H9 (cell line): ENCODE data around the gene IQCN. TPM values are rescaled to one million over a fixed set of nuclear protein-coding genes. Genes with fewer than 3 reads are reported as not detected.

Source experiments
- DNase-seq: peaks from one replicate; pipeline ENCODE4 v3.0.0-alpha.2; 2017
- H2AFZ ChIP-seq: one replicate; pipeline ENCODE4 v1.6.1; 2013; ENCODE audit warnings: mild to moderate bottlenecking, low read length, control low read depth, moderate library complexity
- H2AK5ac ChIP-seq: 2 replicates; pipeline ENCODE4 v1.6.1; 2013; ENCODE audit warnings: low read length, control low read depth, mixed read lengths; ENCODE audit not compliant: insufficient read length
- H2BK120ac ChIP-seq: one replicate; pipeline ENCODE4 v1.6.1; 2013; ENCODE audit warnings: low read depth, mild to moderate bottlenecking, low read length, control low read depth, inconsistent platforms; ENCODE audit not compliant: poor library complexity, severe bottlenecking
- H2BK12ac ChIP-seq: 2 replicates; pipeline ENCODE4 v1.6.1; 2013; ENCODE audit warnings: low read length, control low read depth, mixed read lengths, low read depth; ENCODE audit not compliant: insufficient read length
- H2BK15ac ChIP-seq: 2 replicates; pipeline ENCODE4 v1.6.1; 2013; ENCODE audit warnings: low read depth, low read length, control low read depth
- H2BK20ac ChIP-seq: one replicate; pipeline ENCODE4 v1.6.1; 2013; ENCODE audit warnings: low read depth, mild to moderate bottlenecking, low read length, control low read depth, inconsistent platforms; ENCODE audit not compliant: poor library complexity, severe bottlenecking
- H2BK5ac ChIP-seq: 2 replicates; pipeline ENCODE4 v1.6.1; 2013; ENCODE audit warnings: low read length, control low read depth, mixed read lengths; ENCODE audit not compliant: insufficient read length
- H3K14ac ChIP-seq: 2 replicates; pipeline ENCODE4 v1.6.1; 2013; ENCODE audit warnings: low read length, control low read depth; ENCODE audit not compliant: insufficient read depth
- H3K18ac ChIP-seq: 2 replicates; pipeline ENCODE4 v1.6.1; 2013; ENCODE audit warnings: low read depth, mild to moderate bottlenecking, mixed read lengths, low read length, control low read depth; ENCODE audit not compliant: insufficient read length
- H3K23ac ChIP-seq: 2 replicates; pipeline ENCODE4 v1.6.1; 2013; ENCODE audit warnings: low read length, control low read depth, mixed read lengths, low read depth; ENCODE audit not compliant: insufficient read length
- H3K23me2 ChIP-seq: 2 replicates; pipeline ENCODE4 v1.6.1; 2013; ENCODE audit warnings: low read depth, mild to moderate bottlenecking, mixed read lengths, low read length, control low read depth; ENCODE audit not compliant: insufficient read length, poor library complexity, severe bottlenecking
- H3K27ac ChIP-seq: 2 replicates; pipeline ENCODE4 v1.5.1; 2013; ENCODE audit warnings: low read length, control low read depth, mixed read lengths, low read depth; ENCODE audit not compliant: insufficient read length
- H3K27me3 ChIP-seq: 2 replicates; pipeline ENCODE4 v1.6.1; 2013; ENCODE audit warnings: low read length, control low read depth, inconsistent platforms; ENCODE audit not compliant: insufficient read depth
- H3K4ac ChIP-seq: 2 replicates; pipeline ENCODE4 v1.6.1; 2013; ENCODE audit warnings: low read depth, mild to moderate bottlenecking, control low read depth, inconsistent platforms, low read length, moderate library complexity
- H3K4me1 ChIP-seq: 2 replicates; pipeline ENCODE4 v1.6.1; 2013; ENCODE audit warnings: low read length, control low read depth, inconsistent platforms; ENCODE audit not compliant: insufficient read depth
- H3K4me2 ChIP-seq: 2 replicates; pipeline ENCODE4 v1.6.1; 2013; ENCODE audit warnings: low read length, control low read depth, mixed read lengths; ENCODE audit not compliant: insufficient read length, insufficient read depth
- H3K56ac ChIP-seq: 2 replicates; pipeline ENCODE4 v1.6.1; 2013; ENCODE audit warnings: low read depth, mild to moderate bottlenecking, mixed read lengths, low read length, control low read depth; ENCODE audit not compliant: insufficient read length
- H3K79me1 ChIP-seq: 2 replicates; pipeline ENCODE4 v1.6.1; 2013; ENCODE audit warnings: low read depth, mild to moderate bottlenecking, moderate library complexity, low read length, control low read depth, inconsistent platforms; ENCODE audit not compliant: insufficient read depth, poor library complexity, severe bottlenecking
- H3K79me2 ChIP-seq: 2 replicates; pipeline ENCODE4 v1.6.1; 2013; ENCODE audit warnings: low read length, control low read depth, inconsistent platforms; ENCODE audit not compliant: insufficient read depth
- H3K9ac ChIP-seq: 2 replicates; pipeline ENCODE4 v1.6.1; 2013; ENCODE audit warnings: low read length, control low read depth, mixed read lengths; ENCODE audit not compliant: insufficient read length; ENCODE audit errors: extremely low read depth
- H3K9me3 ChIP-seq: one replicate; pipeline ENCODE4 v1.6.1; 2013; ENCODE audit warnings: low read depth, low read length, inconsistent platforms; ENCODE audit not compliant: control insufficient read depth
- H3T11ph ChIP-seq: one replicate; pipeline ENCODE4 v1.6.1; 2013; ENCODE audit warnings: mild to moderate bottlenecking, low read length, control low read depth, inconsistent platforms
- H4K20me1 ChIP-seq: one replicate; pipeline ENCODE4 v1.6.1; 2013; ENCODE audit not compliant: control insufficient read depth, insufficient read length, insufficient read depth
- H4K5ac ChIP-seq: 2 replicates; pipeline ENCODE4 v1.6.1; 2013; ENCODE audit warnings: low read depth, mild to moderate bottlenecking, mixed read lengths, low read length, control low read depth; ENCODE audit not compliant: insufficient read length
- H4K8ac ChIP-seq: replicated peaks from 2 replicates; pipeline ENCODE4 v1.6.1; 2013; ENCODE audit warnings: low read length, control low read depth, mixed read lengths, low read depth; ENCODE audit not compliant: insufficient read length
- H4K91ac ChIP-seq: 2 replicates; pipeline ENCODE4 v1.6.1; 2013; ENCODE audit warnings: low read depth, mild to moderate bottlenecking, moderate library complexity, mixed read lengths, low read length, control low read depth; ENCODE audit not compliant: insufficient read length
- H3K27ac Mint-ChIP-seq, 3 experiments: 2 replicates in 2 of 3; 3 replicates in 1 of 3; pipeline ENCODE4 v1.8.0; 2020 to 2021; ENCODE audit warnings: mixed read lengths in 3 of 3, mild to moderate bottlenecking in 1 of 3, moderate library complexity in 1 of 3
- H3K27me3 Mint-ChIP-seq: 2 replicates; pipeline ENCODE4 v1.8.0; 2021; ENCODE audit warnings: low read depth, mild to moderate bottlenecking, moderate library complexity, mixed read lengths
- H3K36me3 Mint-ChIP-seq, 3 experiments: 2 replicates in 2 of 3; 3 replicates in 1 of 3; pipeline ENCODE4 v1.8.0; 2020 to 2021; ENCODE audit warnings: low read depth in 3 of 3, mixed read lengths in 3 of 3; ENCODE audit not compliant: insufficient read depth in 1 of 3
- H3K4me1 Mint-ChIP-seq, 2 experiments: 2 replicates each; pipeline ENCODE4 v1.8.0; 2020; ENCODE audit warnings: mixed read lengths in 2 of 2
- H3K4me3 Mint-ChIP-seq, 2 experiments: 2 replicates in 1 of 2; 3 replicates in 1 of 2; pipeline ENCODE4 v1.8.0; 2020 to 2021; ENCODE audit warnings: mild to moderate bottlenecking in 2 of 2, mixed read lengths in 2 of 2, moderate library complexity in 1 of 2
- H3K9me3 Mint-ChIP-seq, 2 experiments: 2 replicates in 1 of 2; 3 replicates in 1 of 2; pipeline ENCODE4 v1.8.0; 2020; ENCODE audit warnings: mild to moderate bottlenecking in 2 of 2, mixed read lengths in 2 of 2, moderate library complexity in 1 of 2
- WGBS: extraction: QIAGEN DNeasy Blood & Tissue Kit; methylation state at CpG from one replicate; pipeline ENCODE4 v1.1.7; 2013; ENCODE audit warnings: missing lambda C conversion rate, low lambda C conversion rate, mixed read lengths; ENCODE audit not compliant: insufficient read length; ENCODE audit errors: extremely low coverage; 5-methylcytosine and 5-hydroxymethylcytosine counted together
- total RNA-seq: library from RNA; stranded (reverse); gene quantifications from 2 replicates; pipeline ENCODE4 v1.2.1, GENCODE V29; 2021
- TF ChIP-seq, protein P1 (sequence below): fragments of 200-600 bp; sonication (generic); conservative IDR thresholded peaks from 3 replicates; pipeline ENCODE4 v1.8.0; 2021; ENCODE audit warnings: antibody characterized with exemption, mild to moderate bottlenecking

IQCN gene
- total RNA-seq, 1 experiment from 2014 or later: 0.39 TPM

DNA sequence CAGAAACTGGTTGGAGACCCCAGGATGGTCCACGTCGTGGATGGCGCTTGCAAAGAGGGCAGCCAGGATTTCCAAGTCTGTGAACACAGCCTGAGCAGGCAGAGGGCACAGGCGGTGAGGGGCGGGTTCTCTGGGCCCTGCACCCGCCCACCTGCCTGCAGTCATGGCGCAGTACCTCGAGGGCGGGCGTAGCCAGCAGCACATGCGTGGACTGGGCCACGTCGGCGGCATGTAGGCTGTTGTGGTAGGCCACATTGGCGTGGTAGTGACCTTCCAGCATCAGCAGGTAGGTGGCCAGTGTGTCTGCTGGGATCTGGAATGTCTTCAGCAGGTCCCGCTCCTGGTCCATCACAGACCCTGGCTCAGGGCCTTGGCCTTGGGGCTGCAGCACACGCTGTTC, 56.1 kb downstream of the IQCN start:
- Histone ChIP-seq H2BK15ac (no peak overlapping the region), H4K91ac (no peak overlapping the region), H2BK12ac (no peak overlapping the region), H4K5ac (no peak overlapping the region), H3K27me3 (no peaks in the 10 kb centered on the region), H2AK5ac (no peak overlapping the region), H3K14ac (no peak overlapping the region), H4K20me1 (no peaks in the 10 kb centered on the region), H3K18ac (no peak overlapping the region), H3K23ac (no peak overlapping the region), H3K4me1 (no peaks in the 10 kb centered on the region; the same call in 1 of the 2 replicates), H3K4ac (no peak overlapping the region), H4K8ac (no peak overlapping the region), H3K4me2 (no peak overlapping the region), H2BK20ac (no peak overlapping the region), H3K9me3 (no peaks in the 10 kb centered on the region), H3K9ac (no peak overlapping the region), H2AFZ (no peak overlapping the region), H2BK120ac (no peak overlapping the region), H3K79me1 (no peaks in the 10 kb centered on the region), H3K27ac (no peak overlapping the region), H3K79me2 (no peaks in the 10 kb centered on the region), H3T11ph (no peak overlapping the region), H2BK5ac (no peak overlapping the region), H3K56ac (no peak overlapping the region), H3K23me2 (no peaks in the 10 kb centered on the region)
- TF ChIP-seq, protein P1, sequence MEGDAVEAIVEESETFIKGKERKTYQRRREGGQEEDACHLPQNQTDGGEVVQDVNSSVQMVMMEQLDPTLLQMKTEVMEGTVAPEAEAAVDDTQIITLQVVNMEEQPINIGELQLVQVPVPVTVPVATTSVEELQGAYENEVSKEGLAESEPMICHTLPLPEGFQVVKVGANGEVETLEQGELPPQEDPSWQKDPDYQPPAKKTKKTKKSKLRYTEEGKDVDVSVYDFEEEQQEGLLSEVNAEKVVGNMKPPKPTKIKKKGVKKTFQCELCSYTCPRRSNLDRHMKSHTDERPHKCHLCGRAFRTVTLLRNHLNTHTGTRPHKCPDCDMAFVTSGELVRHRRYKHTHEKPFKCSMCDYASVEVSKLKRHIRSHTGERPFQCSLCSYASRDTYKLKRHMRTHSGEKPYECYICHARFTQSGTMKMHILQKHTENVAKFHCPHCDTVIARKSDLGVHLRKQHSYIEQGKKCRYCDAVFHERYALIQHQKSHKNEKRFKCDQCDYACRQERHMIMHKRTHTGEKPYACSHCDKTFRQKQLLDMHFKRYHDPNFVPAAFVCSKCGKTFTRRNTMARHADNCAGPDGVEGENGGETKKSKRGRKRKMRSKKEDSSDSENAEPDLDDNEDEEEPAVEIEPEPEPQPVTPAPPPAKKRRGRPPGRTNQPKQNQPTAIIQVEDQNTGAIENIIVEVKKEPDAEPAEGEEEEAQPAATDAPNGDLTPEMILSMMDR: no peak
- Mint-ChIP-seq H3K27ac (no peak overlapping the region), H3K27me3 (peaks cover 5% of the 10 kb centered on the region), H3K4me1 (peaks cover 14 to 19% of the 10 kb centered on the region in 2 experiments), H3K4me3 (no peak overlapping the region), H3K9me3 (no peaks in the 10 kb centered on the region), H3K36me3 (peaks cover 0 to 3% (median 0%) of the 10 kb centered on the region in 3 experiments; a peak in 2 of 7 replicates)
- WGBS: no CpG with 5 or more reads among the region's 17 CpGs
- DNase-seq: no peak
